T-helper 22 cell (primary cell): Measurements from ENCODE around the gene SRCAP.
A peak's percentile ranks its signal among the peaks of the same experiment; 100 is the strongest.

Experiments
- DNase-seq: peaks from one replicate; pipeline ENCODE4 v3.0.0-alpha.2; 2020; ENCODE audit warnings: low read depth

Gene SRCAP

GRCh38 chr16:30736995-30737793, 38.2 kb downstream of the SRCAP start:
- no peak for DNase-seq

GRCh38 chr16:30737794-30738648, 39.0 kb downstream of the SRCAP start:
- DNase-seq: no peak

- DNase-seq: no peak
Observed at GRCh38 chr16:30738984-30739951, 40.3 kb downstream of the SRCAP start.

GRCh38 chr16:30740364-30741251, 41.6 kb downstream of the SRCAP start:
- DNase-seq: no peak

- no peak for DNase-seq
Observed at GRCh38 chr16:30741461-30741914, 42.5 kb downstream of the SRCAP start.

GRCh38 chr16:30743716-30744115, 44.7 kb downstream of the SRCAP start:
- DNase-seq: no peak

GRCh38 chr16:30744183-30744582, 45.2 kb downstream of the SRCAP start:
- no peak for DNase-seq

- no peak for DNase-seq
Observed at GRCh38 chr16:30745082-30745481, 46.1 kb downstream of the SRCAP start.

- no peak for DNase-seq
Observed at GRCh38 chr16:30746638-30747175, 47.7 kb downstream of the SRCAP start.

GRCh38 chr16:30747331-30747730, 48.4 kb downstream of the SRCAP start:
- DNase-seq: no peak

- DNase-seq: peak; percentile 95
Observed at GRCh38 chr16:30747799-30748633, 49.0 kb downstream of the SRCAP start, which contains the start of gene PHKG2. PHKG2 (plus strand) TSS chr16:30748425; CDS start chr16:30748821, 396 bp downstream.

GRCh38 chr16:30748634-30749445, 49.9 kb downstream of the SRCAP start:
- no peak for DNase-seq

GRCh38 chr16:30750201-30750600, 51.2 kb downstream of the SRCAP start:
- DNase-seq: no peak

- DNase-seq: no peak
Observed at GRCh38 chr16:30750876-30751465, 52.0 kb downstream of the SRCAP start.

GRCh38 chr16:30753596-30753995, 54.6 kb downstream of the SRCAP start:
- no peak for DNase-seq

- no peak for DNase-seq
Observed at GRCh38 chr16:30755955-30756780, 57.2 kb downstream of the SRCAP start.

GRCh38 chr16:30756781-30757100, 57.8 kb downstream of the SRCAP start:
- no peak for DNase-seq
